CD4-positive, alpha-beta T cell treated with Interleukin-2 at 100 ng/mL for 4 hours (primary cell): ENCODE results near the gene TSPEAR.

Experiments
- DNase-seq: peaks from one replicate; pipeline ENCODE4 v3.0.0-alpha.2; 2020; ENCODE audit warnings: low spot score

Gene TSPEAR

GRCh38 chr21:44711327-44712202 is at the start of gene TSPEAR:
TSS of gene TSPEAR (minus strand) at chr21:44711572. CDS start at chr21:44711514, 58 bp downstream.
- no peak for DNase-seq

- no peak for DNase-seq
These were observed 49.0 kb upstream of the TSPEAR start for GRCh38 chr21:44760376-44760775.

- DNase-seq, result no peak
These were observed 48.4 kb upstream of the TSPEAR start for GRCh38 chr21:44759628-44760285.

GRCh38 chr21:44758781-44759627 is 47.6 kb upstream of the TSPEAR start:
- no peak for DNase-seq

GRCh38 chr21:44758141-44758561 is 46.8 kb upstream of the TSPEAR start:
- DNase-seq, result no peak

GRCh38 chr21:44757731-44758130 is 46.4 kb upstream of the TSPEAR start:
- DNase-seq, result no peak

GRCh38 chr21:44756423-44757185 is 45.2 kb upstream of the TSPEAR start:
- no peak for DNase-seq

GRCh38 chr21:44755227-44755626 is 43.9 kb upstream of the TSPEAR start:
- peak; percentile 5 for DNase-seq

- DNase-seq, result no peak
These were observed 42.0 kb upstream of the TSPEAR start for GRCh38 chr21:44753357-44753756.

GRCh38 chr21:44752671-44753235 is 41.4 kb upstream of the TSPEAR start:
- DNase-seq, result no peak

GRCh38 chr21:44751799-44752636 is 40.6 kb upstream of the TSPEAR start:
- no peak for DNase-seq

- DNase-seq, result no peak
These were observed 39.9 kb upstream of the TSPEAR start for GRCh38 chr21:44751186-44751798.

- DNase-seq, result no peak
These were observed 39.3 kb upstream of the TSPEAR start for GRCh38 chr21:44750675-44751025.

GRCh38 chr21:44749759-44750674 is 38.6 kb upstream of the TSPEAR start:
- no peak for DNase-seq

GRCh38 chr21:44749116-44749758 is 37.9 kb upstream of the TSPEAR start:
- no peak for DNase-seq

GRCh38 chr21:44748621-44749020 is 37.2 kb upstream of the TSPEAR start:
- no peak for DNase-seq

GRCh38 chr21:44742418-44743153 is 31.2 kb upstream of the TSPEAR start:
- DNase-seq, result peak; percentile 44

GRCh38 chr21:44741921-44742320 is 30.5 kb upstream of the TSPEAR start:
- DNase-seq, result no peak
